DOHH2 (cell line): ENCODE measurements around the gene VSIG10L2.

ENCODE experiments used
- CTCF ChIP-seq: fragments of 200-600 bp; sonication (generic); IDR thresholded peaks from one replicate; pipeline ENCODE4 v1.5.1; 2014; ENCODE audit warnings: antibody characterized with exemption, mild to moderate bottlenecking, low read depth, low read length; ENCODE audit not compliant: poor library complexity, severe bottlenecking
- EZH2phosphoT487 ChIP-seq: fragments of 200-600 bp; sonication (generic); IDR thresholded peaks from 2 replicates; pipeline ENCODE4 v1.6.1; 2017; ENCODE audit warnings: borderline replicate concordance, mild to moderate bottlenecking, antibody characterized with exemption, low read length, moderate library complexity, mixed read lengths

GRCh38 chr11:125932301-125932700, 13.5 kb upstream of the VSIG10L2 start:
- TF ChIP-seq CTCF (no peak), EZH2phosphoT487 (no peak)
